H1 (cell line): ENCODE data around the gene MYLK. TPM values are rescaled to one million over a fixed set of nuclear protein-coding genes. Genes with fewer than 3 reads are reported as not detected.

Source experiments
- CTCF ChIA-PET: fragments of 300-600 bp; sonication (Branson Sonifier 250); formaldehyde crosslinking; loops from one replicate; lab custom pipeline; 2021; ENCODE audit not compliant: partially characterized antibody; lab: Charles Lee
- POLR2A ChIA-PET: fragments of 300-600 bp; sonication (Branson Sonifier 250); formaldehyde crosslinking; loops from one replicate; lab custom pipeline; 2021; ENCODE audit warnings: inconsistent platforms; ENCODE audit not compliant: partially characterized antibody; lab: Charles Lee
- DNase-seq, 2 experiments: peaks; one replicate each; pipeline versions ENCODE4 v3.0.0 to v3.0.0-alpha.2; 2010 to 2022; ENCODE audit warnings: low spot score in 2 of 2, low read depth in 1 of 2, mixed read lengths in 1 of 2
- FAIRE-seq: peaks from 2 replicates; lab custom pipeline; 2011; peaks lifted over from hg19 to GRCh38; lab: Jason Lieb, UNC
- H2AFZ ChIP-seq: 2 replicates; pipeline ENCODE4 v1.8.1; 2012; ENCODE audit warnings: low read length, inconsistent platforms
- H2AK5ac ChIP-seq: 2 replicates; pipeline ENCODE4 v1.6.1; 2013; ENCODE audit warnings: low read depth, low read length
- H2BK120ac ChIP-seq: replicated peaks from 2 replicates; pipeline ENCODE3; 2013; ENCODE audit warnings: low read depth, low read length, inconsistent platforms
- H2BK12ac ChIP-seq: 2 replicates; pipeline ENCODE4 v1.6.1; 2013; ENCODE audit warnings: low read depth, low read length
- H2BK15ac ChIP-seq: 2 replicates; pipeline ENCODE4 v1.6.1; 2013; ENCODE audit warnings: low read length
- H2BK20ac ChIP-seq: 2 replicates; pipeline ENCODE4 v1.6.1; 2013; ENCODE audit warnings: low read length
- H2BK5ac ChIP-seq: 2 replicates; pipeline ENCODE4 v1.6.1; 2013; ENCODE audit warnings: low read depth, low read length
- H3K14ac ChIP-seq: 2 replicates; pipeline ENCODE4 v1.6.1; 2013; ENCODE audit warnings: inconsistent platforms; ENCODE audit not compliant: insufficient read length
- H3K18ac ChIP-seq: 2 replicates; pipeline ENCODE4 v1.6.1; 2013; ENCODE audit warnings: low read length; ENCODE audit errors: extremely low read depth
- H3K23ac ChIP-seq: 2 replicates; pipeline ENCODE4 v1.6.1; 2013; ENCODE audit warnings: inconsistent platforms; ENCODE audit not compliant: insufficient read length
- H3K23me2 ChIP-seq: 2 replicates; pipeline ENCODE4 v1.6.1; 2013; ENCODE audit warnings: low read depth, low read length
- H3K27ac ChIP-seq: 2 replicates; pipeline ENCODE4 v1.6.1; 2011; ENCODE audit warnings: low read depth, low read length, inconsistent platforms
- H3K27me3 ChIP-seq, 4 experiments: replicated peaks in 1 of 4; 1 replicate in 1 of 4; 2 replicates in 3 of 4; pipeline versions ENCODE4 v1.6.1 to v1.8.1; 2011 to 2013; ENCODE audit warnings: low read length in 3 of 4, mild to moderate bottlenecking in 3 of 4, inconsistent platforms in 2 of 4, mixed read lengths in 2 of 4, moderate library complexity in 1 of 4; ENCODE audit not compliant: control insufficient read depth in 3 of 4, insufficient read depth in 3 of 4; ENCODE audit errors: extremely low read depth in 1 of 4
- H3K36me3 ChIP-seq, 4 experiments: 2 replicates each; pipeline versions ENCODE4 v1.6.1 to v1.8.1; 2011 to 2013; ENCODE audit warnings: mild to moderate bottlenecking in 4 of 4, low read length in 3 of 4, moderate library complexity in 2 of 4, control low read depth in 1 of 4, inconsistent platforms in 1 of 4; ENCODE audit not compliant: insufficient read depth in 4 of 4, control insufficient read depth in 2 of 4
- H3K4ac ChIP-seq: replicated peaks from 2 replicates; pipeline ENCODE3; 2013; ENCODE audit warnings: low read length, low read depth, mixed read lengths, inconsistent platforms; ENCODE audit not compliant: insufficient read length
- H3K4me1 ChIP-seq, 4 experiments: replicated peaks in 1 of 4; 1 replicate in 1 of 4; 2 replicates in 3 of 4; pipeline versions ENCODE4 v1.6.1 to v1.8.1; 2011 to 2013; ENCODE audit warnings: low read length in 3 of 4, inconsistent platforms in 2 of 4, mixed read lengths in 1 of 4; ENCODE audit not compliant: insufficient read depth in 4 of 4, control insufficient read depth in 3 of 4
- H3K4me2 ChIP-seq, 2 experiments: 2 replicates each; pipeline versions ENCODE4 v1.6.1 to v1.8.1; 2011 to 2013; ENCODE audit warnings: low read depth in 2 of 2, low read length in 2 of 2, control low read depth in 1 of 2, inconsistent platforms in 1 of 2, mild to moderate bottlenecking in 1 of 2; ENCODE audit not compliant: insufficient read depth in 1 of 2
- H3K4me3 ChIP-seq, 4 experiments: fragments of 200-600, 300-600 bp in 1 of 4; sonication (generic), shearing (Covaris generic), sonication (Bioruptor Twin) in 1 of 4; 2 replicates each; pipeline versions ENCODE4 v1.5.1 to v1.8.1; 2011 to 2016; ENCODE audit warnings: low read length in 4 of 4, low read depth in 3 of 4, control low read depth in 2 of 4, inconsistent platforms in 2 of 4, mild to moderate bottlenecking in 2 of 4, mixed read lengths in 1 of 4, moderate library complexity in 1 of 4; ENCODE audit not compliant: insufficient read depth in 2 of 4; ENCODE audit errors: extremely low read depth in 1 of 4
- H3K56ac ChIP-seq: replicated peaks from 2 replicates; pipeline ENCODE3; 2013; ENCODE audit warnings: low read depth, mild to moderate bottlenecking, mixed read lengths, low read length, inconsistent platforms; ENCODE audit not compliant: insufficient read length
- H3K79me1 ChIP-seq: 2 replicates; pipeline ENCODE4 v1.6.1; 2013; ENCODE audit warnings: low read depth, low read length, control low read depth
- H3K79me2 ChIP-seq, 2 experiments: 2 replicates each; pipeline versions ENCODE4 v1.6.1 to v1.8.1; 2012 to 2013; ENCODE audit warnings: low read length in 2 of 2, mild to moderate bottlenecking in 2 of 2, inconsistent platforms in 1 of 2; ENCODE audit not compliant: insufficient read depth in 2 of 2, control insufficient read depth in 1 of 2
- H3K9ac ChIP-seq, 4 experiments: replicated peaks in 1 of 4; 1 replicate in 1 of 4; 2 replicates in 3 of 4; pipeline versions ENCODE4 v1.6.1 to v1.8.1; 2011 to 2013; ENCODE audit warnings: low read depth in 3 of 4, low read length in 3 of 4, control low read depth in 2 of 4, mild to moderate bottlenecking in 2 of 4, moderate library complexity in 2 of 4, inconsistent platforms in 1 of 4; ENCODE audit errors: extremely low read depth in 1 of 4
- H3K9me3 ChIP-seq, 2 experiments: 2 replicates each; pipeline versions ENCODE4 v1.6.1 to v1.8.1; 2012 to 2013; ENCODE audit warnings: mild to moderate bottlenecking in 2 of 2, moderate library complexity in 2 of 2, control low read depth in 1 of 2, inconsistent platforms in 1 of 2, low read depth in 1 of 2, low read length in 1 of 2, mixed read lengths in 1 of 2; ENCODE audit not compliant: insufficient read depth in 2 of 2
- H4K20me1 ChIP-seq, 2 experiments: replicated peaks in 1 of 2; 2 replicates each; pipeline versions ENCODE3 to v1.8.1; 2011 to 2013; ENCODE audit warnings: inconsistent platforms in 2 of 2, low read length in 2 of 2, mild to moderate bottlenecking in 1 of 2; ENCODE audit not compliant: insufficient read depth in 2 of 2, control insufficient read depth in 1 of 2
- H4K5ac ChIP-seq: 2 replicates; pipeline ENCODE4 v1.6.1; 2013; ENCODE audit warnings: low read length, low read depth, mixed read lengths, inconsistent platforms; ENCODE audit not compliant: insufficient read length
- H4K8ac ChIP-seq: 2 replicates; pipeline ENCODE4 v1.8.0; 2013; ENCODE audit warnings: mild to moderate bottlenecking, moderate library complexity, low read length, inconsistent platforms; ENCODE audit not compliant: insufficient read depth; ENCODE audit errors: extremely low read depth
- H4K91ac ChIP-seq: replicated peaks from 2 replicates; pipeline ENCODE3; 2013; ENCODE audit warnings: low read length, mixed read lengths, inconsistent platforms; ENCODE audit not compliant: insufficient read length
- ASH2L ChIP-seq: fragments of 200-600, 300-600 bp; sonication (generic); IDR thresholded peaks from one replicate; pipeline ENCODE4 v1.7.1; 2017; ENCODE audit warnings: low read length
- E2F6 ChIP-seq: IDR thresholded peaks from 2 replicates; pipeline ENCODE4 v1.6.1; 2012; ENCODE audit warnings: inconsistent platforms
- EGR1 ChIP-seq: IDR thresholded peaks from 2 replicates; pipeline ENCODE4 v1.6.1; 2011; ENCODE audit warnings: low read depth, low read length, borderline replicate concordance
- KDM1A ChIP-seq: fragments of 200-600, 300-600 bp; sonication (generic); IDR thresholded peaks from 2 replicates; pipeline ENCODE4 v1.7.1; 2016; ENCODE audit warnings: mild to moderate bottlenecking, low read length, borderline replicate concordance
- POLR2A ChIP-seq, 2 experiments: IDR thresholded peaks; 1 replicate in 1 of 2; 2 replicates in 1 of 2; pipeline ENCODE4 v1.6.1; 2011; ENCODE audit warnings: low read depth in 2 of 2, low read length in 2 of 2, mild to moderate bottlenecking in 2 of 2; ENCODE audit errors: control extremely low read depth in 1 of 2
- SIRT6 ChIP-seq: IDR thresholded peaks from one replicate; pipeline ENCODE4 v1.7.1; 2012; ENCODE audit warnings: low read length, inconsistent platforms
- SIX5 ChIP-seq: IDR thresholded peaks from 2 replicates; pipeline ENCODE4 v1.6.1; 2011; ENCODE audit warnings: mild to moderate bottlenecking, low read depth, low read length
- SP1 ChIP-seq: IDR thresholded peaks from 2 replicates; pipeline ENCODE4 v1.6.1; 2011; ENCODE audit warnings: low read depth, low read length
- TAF7 ChIP-seq: optimal IDR thresholded peaks from 2 replicates; pipeline ENCODE3; 2011; ENCODE audit warnings: low read depth, mild to moderate bottlenecking, inconsistent platforms, low read length, moderate library complexity, borderline replicate concordance
- WGBS, 2 experiments: shearing (Covaris generic) in 1 of 2; methylation state at CpG; one replicate each; pipeline versions ENCODE4 v1.1.6 to v1.1.7; 2013 to 2015; ENCODE audit warnings: low lambda C conversion rate in 2 of 2, mixed read lengths in 2 of 2, inconsistent platforms in 1 of 2, low coverage in 1 of 2, missing lambda C conversion rate in 1 of 2; ENCODE audit not compliant: insufficient replicate concordance in 2 of 2, insufficient coverage in 1 of 2, insufficient read length in 1 of 2; ENCODE audit errors: extremely low coverage in 1 of 2, missing lambda C conversion rate in 1 of 2; 5-methylcytosine and 5-hydroxymethylcytosine counted together
- polyA plus RNA-seq, 7 experiments: library from polyadenylated mRNA; depleted of rRNA in 3 of 7; stranded (reverse) in 5 of 7; unstranded in 2 of 7; fragments of >200 nt in 5 of 7; fragments of 200-250 nt in 2 of 7; gene quantifications; 1 replicate in 5 of 7; 2 replicates in 1 of 7; 4 replicates in 1 of 7; pipeline versions ENCODE4 v1.2.1 to v1.2.3, GENCODE V29; 2011 to 2013; ENCODE audit warnings: missing spikeins in 2 of 7, mixed read lengths in 2 of 7
- total RNA-seq: library from RNA; stranded (reverse); fragmentation: NEBNext Ultra II Directional; extraction: Animal tissue kit (Norgen Biotek cat#: 25700); gene quantifications from 2 replicates; pipeline ENCODE4 v1.2.1, GENCODE V29; 2021

MYLK gene
- total and polyA plus RNA-seq, 2 of the 8 experiments (the other 6 are each of a cell fraction or from before 2014, with no cell fraction given) = 11.6 to 21.3 TPM

- CTCF ChIA-PET = interaction anchor here (0.8 to 4.1 kb wide), 8 partner anchors 11 to 194 kb away, joined by 3 to 20 read pairs (median 3); partner anchors contain the start of gene HACD2
- H3K36me3 ChIP-seq = peaks cover 0 to 3% (median under 1%) of the 10 kb centered on the region in 4 experiments; a peak in 1 of 8 replicates
- WGBS, 2 experiments = 92% methylated on average over 2 of the region's 2 CpGs; no CpG with 5 or more reads in 1 of the 2 experiments
- H3K14ac ChIP-seq = no peak overlapping the region
- no peaks in the 10 kb centered on the region; the same call in 1 of the 2 replicates for H3K23me2 ChIP-seq
- POLR2A ChIA-PET = interaction anchor here (1.4 to 2.2 kb wide), 3 partner anchors 10 to 13 kb away, joined by 4 to 12 read pairs (median 9); partner anchors contain the start of gene HACD2
- no peaks in the 10 kb centered on the region for H3K79me1 ChIP-seq
- H4K91ac ChIP-seq = no peak overlapping the region
- no peak overlapping the region for H2BK120ac ChIP-seq
- H3K4me1 ChIP-seq = 0 out of 7 replicates have a peak, but pooled peaks cover 0 to 4% (median 0%) of the 10 kb centered on the region in 4 experiments
- DNase-seq (no peak), FAIRE-seq (no peak)
- no peak overlapping the region for H2AK5ac ChIP-seq
- 0 out of 4 replicates have a peak, but pooled peaks cover 0 to 2% of the 10 kb centered on the region in 2 experiments for H3K79me2 ChIP-seq
- no peak overlapping the region for H3K9ac ChIP-seq
- no peak overlapping the region for H3K23ac ChIP-seq
- H4K8ac ChIP-seq = no peak overlapping the region
- H3K4me2 ChIP-seq = no peak overlapping the region
- H3K56ac ChIP-seq = no peak overlapping the region
- H2AFZ ChIP-seq = no peak overlapping the region
- TF ChIP-seq SP1 (no peak), KDM1A (no peak), EGR1 (no peak), TAF7 (no peak), SIRT6 (no peak), POLR2A (IDR thresholded peaks at IDR 0.05; ENCODE audit: control extremely low read depth in 1 of 2, low read depth in 2 of 2, low read length in 2 of 2) (no peak), ASH2L (no peak), E2F6 (no peak), SIX5 (no peak)
- no peaks in the 10 kb centered on the region for H3K27me3 ChIP-seq
- H2BK20ac ChIP-seq = no peak overlapping the region
- H3K4ac ChIP-seq = no peak overlapping the region
- H4K5ac ChIP-seq = no peak overlapping the region
- no peaks in the 10 kb centered on the region for H3K9me3 ChIP-seq
- no peak overlapping the region for H3K18ac ChIP-seq
- H2BK15ac ChIP-seq = no peak overlapping the region
- H3K27ac ChIP-seq = no peak overlapping the region
- H3K4me3 ChIP-seq = no peak overlapping the region
- H2BK12ac ChIP-seq = no peak overlapping the region
- H4K20me1 ChIP-seq = peaks cover 0 to 2% of the 10 kb centered on the region in 2 experiments
- no peak overlapping the region for H2BK5ac ChIP-seq
Measured at GRCh38 chr3:123571973-123572365, 312.2 kb downstream of the MYLK start.
